Putamen (tissue), 1 donor: ENCODE results near the gene ARID1B.
"Not testable (repeated sequence)": the region's sequence is repeated elsewhere in the genome, so short reads cannot be mapped to it uniquely, and the experiment has no call there.

Experiments used
- DNase-seq: peaks from one replicate; pipeline ENCODE4 v3.0.0-alpha.2; 2016; ENCODE audit warnings: low spot score

The ARID1B gene

DNA sequence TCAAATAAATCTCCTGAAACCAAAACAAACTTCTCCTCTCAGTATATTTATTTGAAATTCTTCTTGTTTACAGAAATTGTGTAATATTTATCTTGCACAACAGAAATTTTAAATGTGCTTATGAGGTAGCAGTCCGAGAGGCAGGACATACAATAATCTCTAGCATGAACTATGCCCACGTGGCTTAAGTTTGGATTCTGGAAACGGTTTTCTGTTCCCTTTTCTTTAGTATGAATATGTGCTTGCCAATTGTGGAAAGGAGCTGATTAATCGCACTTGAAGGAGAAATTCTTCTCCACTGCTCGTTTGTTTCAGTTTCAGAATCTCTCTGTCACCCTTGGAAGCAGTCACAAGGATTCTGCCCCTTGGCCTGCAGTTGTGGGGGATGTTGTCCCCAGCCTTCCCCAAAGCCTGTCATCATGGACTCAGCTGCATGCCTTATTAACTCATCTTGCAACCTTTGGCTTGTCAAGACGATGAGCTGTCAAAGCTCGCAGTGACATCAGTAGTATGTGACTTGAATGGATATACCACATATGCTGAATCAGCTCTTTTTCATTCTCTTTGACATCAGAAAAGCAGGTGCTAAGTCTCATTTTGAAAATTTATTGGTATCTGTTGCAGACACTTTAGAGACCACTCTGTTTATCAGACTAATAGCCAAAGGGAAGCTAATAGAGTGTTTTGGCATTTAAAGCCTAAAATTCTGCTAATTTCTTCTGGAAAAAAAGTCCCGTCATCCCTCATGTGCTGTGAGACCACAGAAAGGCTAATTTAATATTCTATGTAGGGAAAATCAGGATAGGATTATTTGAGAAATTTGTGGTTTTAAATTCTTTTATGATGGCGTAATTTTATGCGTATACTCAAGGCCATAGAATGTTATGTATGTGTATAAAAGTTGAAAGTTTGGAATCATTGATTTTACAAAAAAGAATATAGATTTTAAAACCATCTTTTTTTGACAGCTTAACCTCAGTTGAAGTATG is 186.8 kb downstream of the ARID1B start:
- peak; percentile 12 for DNase-seq

DNA sequence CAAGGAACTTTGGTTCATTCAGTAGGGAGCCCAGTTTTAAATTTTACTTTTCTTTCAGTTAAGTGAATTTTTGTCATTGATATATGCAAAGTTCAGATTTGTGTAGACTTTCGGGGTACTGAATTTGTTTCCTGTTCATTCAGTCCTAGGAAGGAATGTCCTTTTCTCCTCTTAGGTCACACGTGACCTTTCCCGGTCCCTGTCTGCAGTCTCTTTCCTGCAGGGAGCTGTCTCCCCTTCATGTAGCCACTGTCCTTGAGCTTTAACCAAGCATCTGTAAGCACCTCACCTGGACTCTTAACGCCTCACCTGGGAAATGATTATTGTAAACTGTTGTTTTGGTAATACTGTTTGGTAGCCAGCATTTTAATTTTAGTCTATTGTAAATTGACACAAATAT is 190.7 kb downstream of the ARID1B start:
- DNase-seq = no peak

DNA sequence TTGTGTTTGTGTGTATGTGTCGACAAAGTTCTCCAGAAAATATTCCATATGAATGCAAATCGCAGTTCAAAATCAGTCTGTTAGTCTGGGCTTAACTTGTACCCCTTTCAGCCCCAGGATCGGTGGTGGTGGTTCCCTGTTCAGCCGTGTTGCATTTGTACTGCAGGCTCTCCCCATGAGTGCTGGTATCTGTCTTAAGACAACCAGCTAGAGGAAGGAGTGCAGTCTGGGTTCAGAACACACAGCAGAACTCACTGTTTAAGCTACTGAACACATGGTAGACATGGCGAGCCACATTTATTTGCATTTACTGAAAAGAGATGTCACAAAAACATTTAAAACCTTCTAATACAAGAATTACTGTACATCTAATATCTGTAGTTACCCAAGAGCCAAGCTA is 192.1 kb downstream of the ARID1B start:
- DNase-seq = no peak

DNA sequence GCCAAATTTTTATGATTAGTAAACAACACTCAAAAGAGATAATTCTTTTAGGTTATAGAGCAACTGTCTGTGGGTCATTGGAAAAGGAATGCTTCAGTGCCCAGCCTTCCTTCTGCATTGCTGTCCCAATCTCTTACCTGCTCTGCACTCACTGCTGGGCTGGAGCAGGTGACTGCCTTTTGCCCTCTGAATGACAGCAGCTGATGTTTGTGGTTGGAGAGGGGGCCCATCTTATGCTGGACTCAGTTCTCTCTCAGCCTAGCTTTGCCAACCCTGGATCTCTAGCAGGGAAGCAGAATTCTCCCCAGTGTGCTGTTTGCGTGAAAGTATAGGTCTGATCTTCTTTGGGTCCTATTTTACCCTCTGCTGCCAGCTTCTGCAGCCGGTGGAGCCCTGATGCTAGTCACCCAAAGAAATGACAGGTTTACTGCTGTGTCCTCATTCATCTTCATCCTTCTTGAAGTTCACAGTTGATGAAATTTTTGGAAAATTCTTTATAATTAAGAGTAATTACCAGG is 193.5 kb downstream of the ARID1B start:
- DNase-seq = no peak

DNA sequence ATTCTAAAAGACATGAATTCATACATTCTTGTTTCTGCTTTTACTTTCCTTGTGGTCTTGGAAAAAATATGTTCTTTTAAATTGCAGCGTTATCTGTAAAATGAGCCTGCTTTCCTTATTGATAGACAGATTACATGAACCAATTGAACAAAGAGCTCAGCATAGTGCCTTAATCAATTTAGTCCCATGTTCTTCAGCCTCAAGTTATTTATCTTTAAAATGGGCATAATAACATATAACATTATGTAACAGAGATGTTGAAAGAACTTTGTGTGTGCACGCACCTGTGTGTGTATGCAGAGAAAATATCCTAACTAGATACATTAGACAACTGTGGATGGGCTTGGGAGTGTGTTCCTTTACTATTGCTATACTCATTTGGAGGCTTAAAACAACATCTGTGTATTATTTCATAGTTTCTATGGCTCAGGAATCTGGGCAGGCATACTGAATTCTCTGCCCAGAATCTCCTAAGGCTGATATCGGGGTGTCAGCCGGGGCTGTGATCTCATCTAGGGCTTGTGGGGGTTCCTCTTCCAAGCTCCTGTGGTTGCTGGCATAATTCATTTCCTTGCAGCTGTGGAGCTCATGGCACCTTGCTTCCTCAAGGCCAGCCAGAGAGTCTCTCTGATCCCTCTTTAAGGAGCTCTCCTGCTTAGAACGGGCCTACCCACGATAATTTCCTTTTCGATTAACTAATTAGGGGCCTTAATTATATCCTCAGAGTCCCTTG is 194.1 kb downstream of the ARID1B start:
- DNase-seq = no peak

DNA sequence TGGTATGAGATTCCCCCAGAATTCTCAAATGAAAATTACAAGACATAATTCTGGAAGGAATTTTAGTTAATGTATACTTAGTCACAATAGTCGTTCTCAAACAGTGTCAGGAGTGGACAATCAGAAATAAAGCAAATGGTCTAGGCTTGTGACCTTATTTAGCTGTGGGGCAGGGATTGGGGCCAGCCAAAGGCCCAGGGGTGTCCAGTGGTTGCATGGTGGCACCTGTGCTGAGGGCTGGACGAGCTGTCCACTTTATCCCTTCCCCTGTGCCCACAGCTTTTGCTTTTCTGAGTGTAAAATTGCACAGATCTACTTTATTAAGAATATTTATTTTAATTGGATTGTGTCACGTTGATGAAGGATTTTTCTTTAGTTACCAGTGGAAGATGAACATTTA is 195.0 kb downstream of the ARID1B start:
- no peak for DNase-seq

DNA sequence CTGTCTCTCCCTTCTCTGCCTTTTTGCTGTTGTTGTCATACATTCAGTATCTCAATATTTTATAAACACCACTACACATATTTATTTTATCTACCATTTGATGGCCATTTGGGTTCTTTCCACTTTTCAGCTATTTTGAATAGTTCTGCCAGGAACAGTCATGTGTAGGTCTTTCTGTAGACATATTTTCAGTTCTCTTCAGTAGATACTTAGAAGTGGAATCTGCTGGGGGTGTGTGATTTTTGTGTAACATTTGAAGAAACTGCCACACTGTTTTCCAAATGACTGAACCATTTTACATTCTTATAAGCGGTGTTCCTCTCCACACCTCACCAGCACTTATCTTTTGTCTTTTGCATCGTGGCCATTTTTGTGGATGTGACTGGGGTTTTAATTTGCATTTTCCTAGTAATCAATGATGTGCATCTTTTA is 197.7 kb downstream of the ARID1B start:
- no peak for DNase-seq

DNA sequence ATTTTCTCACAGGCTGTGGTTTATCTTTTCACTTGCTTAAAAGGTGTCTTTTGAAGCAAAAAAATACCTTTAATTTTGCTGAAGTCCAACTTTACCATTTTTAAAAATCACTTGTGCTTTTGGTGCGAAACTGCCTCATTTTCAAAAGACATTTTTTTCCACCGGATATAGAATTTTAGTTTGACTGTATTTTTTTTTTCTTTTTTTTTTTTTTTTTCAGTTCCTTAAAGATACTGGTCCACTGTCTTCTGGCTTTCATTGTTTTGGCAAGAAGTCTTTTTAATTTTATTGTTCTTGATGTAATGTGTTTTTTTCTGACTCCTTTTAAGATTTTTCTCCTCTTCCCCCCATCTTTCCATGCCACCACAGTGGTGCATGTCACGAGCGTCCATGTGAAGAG is 198.2 kb downstream of the ARID1B start:
- no peak for DNase-seq

DNA sequence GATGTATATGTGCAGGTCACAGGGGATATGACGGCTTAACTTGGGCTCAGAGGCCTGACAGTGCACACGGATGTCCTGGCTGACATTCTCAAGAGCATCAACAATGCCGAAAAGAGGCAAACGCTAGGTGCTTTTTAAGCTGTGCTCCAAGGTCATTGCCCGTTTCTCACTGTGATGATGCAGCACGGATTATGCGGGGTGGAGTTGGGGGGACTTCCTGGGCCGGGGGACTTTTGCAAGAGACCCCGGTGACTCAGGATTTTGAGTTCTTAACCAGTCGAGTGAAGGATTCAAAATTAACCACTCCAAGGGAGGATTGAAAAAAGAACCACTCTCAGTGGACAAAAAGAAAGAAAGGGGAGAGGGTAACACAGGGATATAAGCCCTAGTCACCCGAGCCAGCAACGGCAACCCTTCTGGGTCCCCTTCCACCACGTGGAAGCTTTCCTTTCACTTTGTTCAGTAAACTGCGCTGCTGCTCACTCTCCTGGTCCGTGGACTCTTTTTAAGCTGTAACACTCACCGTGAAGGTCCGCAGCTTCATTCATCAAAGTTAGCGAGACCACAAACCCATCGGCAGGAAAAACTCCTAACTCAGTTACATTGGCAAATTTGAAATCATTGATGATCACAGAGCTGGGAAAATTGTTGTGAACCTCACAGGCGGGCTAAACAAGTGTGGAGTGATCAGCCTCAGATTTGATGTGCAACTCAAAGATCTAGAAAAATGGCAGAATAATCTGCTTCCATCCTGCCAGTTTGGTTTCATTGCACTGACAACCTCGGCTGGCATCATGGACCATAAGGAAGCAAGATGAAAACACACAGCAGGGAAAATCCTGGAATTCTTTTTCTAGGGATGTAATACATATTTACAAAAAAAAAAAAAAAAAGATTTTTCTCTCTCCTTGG is 199.3 kb downstream of the ARID1B start:
- DNase-seq = peak; percentile 19

DNA sequence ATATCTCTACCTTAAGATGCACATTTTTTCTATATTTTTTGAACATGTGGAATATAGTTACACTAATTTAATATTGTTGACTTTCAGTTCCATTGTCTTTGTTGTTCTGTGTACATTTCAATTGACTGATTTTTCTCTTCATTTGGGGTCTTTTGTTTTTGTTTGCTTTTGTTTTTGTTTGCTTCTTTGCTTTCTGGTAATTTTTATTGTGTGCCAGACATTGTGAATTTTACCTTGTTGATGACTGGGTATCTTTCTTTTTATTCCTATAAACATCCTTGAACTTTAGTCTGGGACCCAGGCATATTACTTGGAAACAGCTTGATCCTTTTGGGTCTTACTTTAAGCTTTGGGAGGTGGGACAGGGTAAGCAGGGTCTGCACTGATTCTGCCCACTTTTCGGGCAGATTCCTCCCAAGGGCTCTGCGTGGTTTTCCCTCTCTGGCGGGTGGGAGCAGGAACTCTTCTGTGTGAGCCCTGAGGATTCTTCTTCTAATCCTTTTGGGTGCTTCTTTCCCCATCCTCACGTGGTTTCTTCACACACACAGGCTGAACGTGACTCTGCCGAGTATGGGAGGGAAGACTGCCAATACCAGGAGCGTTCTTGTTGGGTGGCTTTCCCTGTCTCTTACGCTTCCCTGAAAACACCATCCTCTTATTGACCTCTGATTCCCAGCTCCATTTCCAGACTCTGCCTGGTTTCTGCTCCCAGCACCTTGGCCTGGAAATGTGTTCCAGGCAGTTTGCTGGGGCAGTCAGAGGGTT is 200.5 kb downstream of the ARID1B start:
- DNase-seq = no peak

DNA sequence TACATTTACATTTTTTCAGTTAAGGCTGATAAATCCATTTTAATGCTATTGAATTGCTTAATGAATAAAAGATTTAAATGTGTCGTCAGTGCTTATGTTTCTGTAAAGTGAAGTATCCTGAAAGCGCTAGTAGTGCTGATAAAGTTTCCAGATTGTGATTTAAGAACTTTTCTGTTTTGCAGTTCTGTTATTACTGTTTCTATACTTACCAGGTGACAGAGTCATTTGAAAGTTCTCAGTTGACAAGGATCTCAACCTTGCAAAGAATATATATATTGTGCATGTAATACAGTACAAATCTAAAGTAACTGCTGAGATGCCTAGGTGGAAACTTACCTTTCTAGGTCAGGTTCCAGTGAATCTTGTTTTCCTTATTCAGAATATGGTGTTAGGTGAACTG is 201.8 kb downstream of the ARID1B start:
- no peak for DNase-seq

DNA sequence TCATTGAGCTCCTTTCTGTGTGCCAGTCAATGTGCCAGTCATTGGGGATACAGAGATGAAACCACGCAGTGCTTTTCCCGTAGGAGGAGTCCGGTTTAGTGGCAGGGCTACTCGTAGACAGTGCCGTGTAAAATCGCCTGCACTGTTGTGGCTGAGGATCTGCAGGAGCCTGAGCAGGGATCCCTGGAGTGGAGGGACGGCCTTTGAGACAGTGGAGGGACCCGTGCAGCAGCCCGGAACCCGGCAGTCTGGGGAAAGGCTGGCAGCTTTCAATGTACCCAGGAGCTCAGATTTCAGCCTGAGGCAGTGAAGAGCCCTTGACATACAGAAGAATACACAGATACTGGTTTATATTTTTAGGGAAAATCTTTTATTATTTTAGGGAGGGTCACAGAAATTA is 203.3 kb downstream of the ARID1B start:
- no peak for DNase-seq

DNA sequence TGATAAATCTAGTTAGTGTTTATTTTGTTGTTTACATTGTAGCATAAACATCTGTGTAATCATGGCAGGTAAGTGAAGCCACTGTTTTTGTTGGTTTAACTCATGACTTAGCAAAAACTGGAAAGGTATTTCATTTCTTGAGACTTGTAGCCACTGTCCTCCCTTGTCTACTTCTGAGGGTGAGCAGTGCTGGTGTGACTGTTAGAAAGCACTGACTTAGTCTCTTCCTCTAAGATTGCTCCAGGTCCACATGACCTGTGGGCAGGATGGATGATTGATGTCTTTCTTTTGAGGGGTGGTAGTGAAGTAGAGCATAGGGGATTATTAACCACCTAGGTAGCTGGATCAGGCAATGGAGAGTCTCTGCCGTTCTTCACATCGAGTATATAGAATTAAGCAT is 203.8 kb downstream of the ARID1B start:
- DNase-seq = no peak

DNA sequence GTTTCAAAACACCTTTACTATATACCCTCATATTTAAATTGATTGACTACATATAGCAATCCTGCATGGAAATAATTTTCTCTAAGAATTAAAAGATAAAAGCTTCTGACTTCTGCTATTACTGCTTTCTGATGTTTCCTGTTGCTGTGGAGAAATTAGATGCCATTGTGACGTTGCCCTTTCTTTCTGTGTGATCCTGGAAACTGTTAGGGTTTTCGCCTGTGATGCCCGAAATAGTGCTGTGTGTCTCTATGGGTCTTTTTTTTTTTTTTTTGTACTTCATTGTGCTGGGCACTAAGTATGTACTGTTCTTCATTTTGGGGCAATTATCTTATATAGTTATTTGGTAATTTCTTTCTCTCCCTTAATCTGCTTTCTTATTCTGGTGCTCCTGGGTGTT is 205.0 kb downstream of the ARID1B start:
- DNase-seq = no peak

DNA sequence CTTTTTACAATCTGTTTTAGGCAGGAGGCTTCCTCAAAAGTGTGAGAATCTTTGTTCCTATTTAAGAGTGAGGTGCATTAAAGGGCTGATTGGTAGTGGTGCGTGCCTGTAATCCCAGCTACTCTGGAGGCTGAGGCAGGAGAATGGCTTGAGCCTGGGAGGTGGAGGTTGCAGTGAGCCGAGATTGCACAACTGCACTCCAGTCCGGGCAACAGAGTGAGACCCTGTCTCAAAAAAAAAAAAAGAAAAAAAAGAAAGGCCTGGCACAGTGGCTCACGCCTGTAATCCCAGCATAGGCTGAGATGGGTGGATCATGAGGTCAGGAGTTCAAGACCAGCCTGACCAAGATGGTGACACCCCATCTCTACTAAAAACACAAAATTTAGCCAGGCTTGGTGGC is 205.7 kb downstream of the ARID1B start:
- not testable (repeated sequence) for DNase-seq

DNA sequence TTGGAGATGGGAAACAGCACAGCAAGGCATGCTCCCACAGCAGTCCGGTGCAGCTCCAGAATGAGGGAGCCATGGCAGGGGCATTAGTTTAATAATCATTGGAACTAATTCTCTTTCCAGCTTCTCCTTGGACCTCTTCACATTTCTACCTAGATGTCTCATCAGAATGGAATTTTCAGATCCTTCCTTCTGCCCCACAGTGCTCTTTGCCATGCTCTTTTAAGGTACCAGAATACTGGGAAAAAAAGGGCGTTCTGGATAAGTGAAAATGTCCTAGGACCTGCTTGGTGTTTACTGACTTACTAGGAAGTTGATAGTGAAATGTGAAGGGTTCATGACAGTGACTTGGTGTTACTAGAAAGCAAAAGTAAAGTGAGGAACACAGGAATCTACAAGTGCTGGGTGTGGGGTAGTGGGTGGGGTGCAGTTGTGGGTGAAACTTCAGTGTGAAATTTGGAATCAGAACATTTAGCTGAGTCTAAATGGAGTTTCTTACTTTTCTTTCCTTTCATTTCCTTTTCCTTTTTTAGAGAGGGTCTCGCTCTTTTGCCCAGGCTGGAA is 207.1 kb downstream of the ARID1B start:
- DNase-seq = no peak

DNA sequence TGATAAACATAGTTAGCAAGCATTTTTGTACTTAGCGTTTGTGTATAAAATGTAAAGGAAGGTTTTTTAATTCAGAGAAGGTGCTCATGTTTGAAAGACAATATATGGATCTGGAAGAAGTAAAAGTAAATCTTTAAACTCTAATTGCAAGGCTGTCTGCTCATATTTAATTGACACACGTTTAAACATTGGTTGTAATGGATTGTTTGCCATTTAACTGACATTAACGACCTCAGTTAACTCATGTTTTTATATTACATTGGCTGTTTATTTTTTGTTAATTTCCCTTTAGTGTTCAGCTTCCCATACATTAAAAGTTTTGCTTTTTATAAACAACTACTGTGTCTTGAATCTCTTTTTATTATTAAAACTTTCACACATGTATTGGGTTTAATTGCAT is 208.1 kb downstream of the ARID1B start:
- no peak for DNase-seq

DNA sequence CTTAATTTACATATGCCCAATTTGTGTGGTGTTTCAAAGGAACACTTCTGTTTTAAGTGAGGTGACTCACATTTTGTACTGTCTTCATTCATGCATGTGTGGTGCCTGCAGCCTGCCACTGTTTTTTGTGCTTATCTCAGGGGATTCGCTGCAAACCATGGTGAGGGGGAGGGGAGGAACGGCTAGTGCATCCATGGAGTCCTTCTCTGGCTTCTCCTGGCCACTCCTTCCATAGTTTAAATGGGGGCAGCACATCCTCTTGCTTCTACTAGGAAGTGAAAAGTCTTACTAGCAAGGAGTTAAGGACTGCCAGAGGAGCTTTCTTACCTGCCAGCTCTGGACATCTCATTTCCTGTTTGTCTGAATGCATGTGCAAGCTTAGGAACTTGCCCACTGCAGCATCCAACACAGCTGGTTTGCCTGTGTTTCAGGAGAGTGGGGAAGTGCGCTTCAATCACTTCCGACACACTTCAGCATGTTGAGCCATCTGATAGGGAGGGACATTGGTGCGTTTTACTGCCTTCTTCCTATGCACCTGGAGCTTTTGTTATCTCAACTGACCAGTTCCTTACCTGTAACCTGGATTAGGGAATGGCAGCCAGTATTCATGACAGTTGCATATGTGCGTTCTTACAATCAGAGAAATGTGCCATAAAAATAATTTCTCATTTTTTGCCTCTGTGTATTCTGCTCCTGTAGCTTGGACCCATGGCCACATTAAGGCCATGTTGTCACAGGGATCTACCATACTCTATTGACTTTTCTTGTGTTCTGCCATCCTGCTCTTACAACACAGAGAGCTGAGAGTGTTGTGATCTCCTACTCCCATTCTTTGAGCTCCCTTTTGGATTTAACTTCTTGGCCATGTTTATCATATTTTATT is 211.3 kb downstream of the ARID1B start:
- no peak for DNase-seq

DNA sequence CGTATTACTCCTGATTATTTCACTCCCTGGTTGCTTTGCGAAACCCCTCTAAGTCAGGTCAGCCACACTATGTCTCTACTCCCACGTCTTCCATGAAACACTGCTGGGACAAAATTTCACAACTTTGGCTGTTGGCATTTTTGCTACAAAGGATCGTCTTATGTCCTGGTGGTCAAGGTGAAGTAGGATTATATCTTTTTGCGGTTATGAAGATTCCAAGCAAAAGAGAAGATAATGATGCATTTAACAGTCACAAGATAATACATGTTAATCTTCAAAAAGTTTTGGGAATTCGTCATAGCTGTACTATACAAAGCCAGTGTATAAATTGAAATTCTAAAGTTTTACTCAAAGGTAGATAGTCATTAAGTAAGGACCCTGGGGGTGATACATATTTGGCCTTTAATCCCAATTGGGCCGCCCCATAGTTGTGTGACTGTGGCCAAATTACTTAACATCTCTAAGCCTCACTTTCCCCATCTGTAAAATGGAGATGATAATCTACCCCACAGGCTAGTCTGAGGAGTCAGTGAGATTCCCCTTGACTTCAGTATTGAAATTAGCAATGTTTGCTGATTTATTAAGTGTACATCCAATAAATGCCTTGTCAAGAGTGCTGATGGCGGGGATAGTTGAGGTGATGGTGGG is 212.1 kb downstream of the ARID1B start:
- no peak for DNase-seq
